ENCODE results near the gene DIS3L2.
A peak's percentile ranks its signal among the peaks of the same experiment; 100 is the strongest.

The DIS3L2 gene

GRCh38 chr2:232228971-232229894 is 267.7 kb downstream of the DIS3L2 start:
- no peak for DNase-seq (ENCODE audit: low read depth)

GRCh38 chr2:232229911-232230310 is 268.4 kb downstream of the DIS3L2 start:
- peak; percentile 31 for DNase-seq (ENCODE audit: low read depth)

GRCh38 chr2:232230560-232230959 is 269.0 kb downstream of the DIS3L2 start:
- no peak for DNase-seq (ENCODE audit: low read depth)

GRCh38 chr2:232231554-232231953 is 270.0 kb downstream of the DIS3L2 start:
- DNase-seq (ENCODE audit: low read depth) = no peak

DNA sequence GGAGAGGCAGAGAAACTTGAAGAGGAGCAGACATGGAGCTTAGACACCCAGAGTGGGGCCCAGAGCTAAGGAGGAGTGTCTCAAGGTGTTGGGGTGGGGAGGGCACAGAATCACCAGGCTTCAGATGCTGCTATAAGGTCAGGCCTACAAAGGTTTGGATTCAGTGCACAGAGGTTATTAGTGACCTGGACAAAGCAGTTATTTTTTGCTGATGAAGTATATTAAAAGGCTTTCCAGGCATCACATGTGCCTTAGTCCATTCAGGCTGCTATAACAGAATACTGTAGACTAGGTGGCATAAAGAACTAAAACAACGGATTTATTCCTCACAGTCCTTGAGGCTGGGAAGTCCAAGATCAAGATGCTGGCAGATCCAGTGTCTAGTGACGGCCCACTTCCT is 271.4 kb downstream of the DIS3L2 start:
- no peak for DNase-seq (ENCODE audit: low read depth)

DNA sequence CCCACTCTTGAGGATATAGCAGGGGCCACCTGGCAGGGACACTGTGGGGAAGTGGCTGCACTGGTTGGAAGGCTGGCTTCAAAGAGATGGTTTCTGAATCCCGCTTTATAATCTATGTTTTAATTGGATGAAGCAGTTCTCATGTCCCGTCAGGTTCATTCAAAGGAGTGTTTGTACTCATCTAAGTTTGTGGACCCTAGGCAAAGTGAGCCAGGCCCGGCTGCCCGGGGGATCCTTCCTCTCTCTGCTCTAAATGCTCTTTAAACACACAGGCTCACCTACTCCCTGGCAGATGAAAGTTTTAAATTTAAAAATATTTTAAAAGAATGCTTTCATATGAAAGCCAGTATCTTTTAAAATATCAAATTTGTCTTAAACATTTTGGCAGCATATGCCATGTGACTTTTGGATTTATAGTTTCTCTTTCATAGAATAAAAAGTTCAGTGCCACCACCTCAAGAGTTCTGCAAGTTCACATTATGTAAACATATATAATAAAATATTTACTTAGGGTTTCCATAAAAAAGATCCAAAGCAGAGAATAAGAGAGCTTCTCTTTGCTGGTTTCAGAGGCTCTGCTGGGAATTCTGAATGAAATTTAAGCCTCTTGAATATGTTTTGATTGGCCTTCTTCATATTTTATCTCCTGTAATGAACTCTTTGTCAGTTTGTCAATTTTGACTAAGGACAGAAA is 273.6 kb downstream of the DIS3L2 start:
- no peak for DNase-seq (ENCODE audit: low read depth)

DNA sequence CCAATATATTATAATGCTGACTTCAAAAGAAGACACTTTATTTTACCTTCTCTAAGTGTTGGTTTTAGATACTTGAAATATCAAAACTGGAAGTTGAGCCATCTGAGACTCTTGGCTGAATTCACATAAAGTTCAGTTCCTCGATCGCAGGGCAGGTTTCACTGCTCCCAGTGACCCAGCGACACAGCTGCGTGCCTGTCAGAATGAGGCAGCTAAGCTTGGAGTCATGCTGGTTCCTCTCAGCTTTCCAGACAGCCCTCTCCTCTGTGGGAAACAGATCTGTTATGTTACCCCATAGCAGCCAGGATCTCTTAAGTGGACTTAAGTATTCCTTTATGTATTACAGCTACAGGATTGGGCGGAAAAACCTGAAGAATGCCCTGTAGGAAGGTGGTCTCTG is 274.2 kb downstream of the DIS3L2 start:
- no peak for DNase-seq (ENCODE audit: low read depth)

- DNase-seq (ENCODE audit: low read depth) = no peak
Measured at GRCh38 chr2:232236200-232236599, 274.7 kb downstream of the DIS3L2 start.

DNA sequence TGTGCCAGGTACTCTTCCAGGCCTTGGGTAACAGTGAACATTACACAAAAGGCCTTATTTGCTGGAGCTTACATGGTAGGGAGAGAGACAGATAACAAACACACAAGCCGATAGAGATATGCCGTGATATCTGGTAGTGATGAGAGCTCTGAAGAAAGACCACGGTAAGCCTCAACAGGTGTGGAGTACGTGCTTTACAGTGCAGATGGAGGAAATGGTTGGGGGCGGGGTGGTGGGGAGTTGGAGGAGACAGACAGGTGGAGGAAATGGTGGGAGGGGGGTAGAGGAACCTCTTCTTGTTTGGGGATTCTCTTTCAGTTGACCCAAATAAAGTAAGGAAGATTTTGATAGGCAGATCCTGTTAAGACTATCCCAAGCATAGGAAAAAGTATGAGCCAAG is 276.0 kb downstream of the DIS3L2 start:
- DNase-seq (ENCODE audit: low read depth) = no peak

DNA sequence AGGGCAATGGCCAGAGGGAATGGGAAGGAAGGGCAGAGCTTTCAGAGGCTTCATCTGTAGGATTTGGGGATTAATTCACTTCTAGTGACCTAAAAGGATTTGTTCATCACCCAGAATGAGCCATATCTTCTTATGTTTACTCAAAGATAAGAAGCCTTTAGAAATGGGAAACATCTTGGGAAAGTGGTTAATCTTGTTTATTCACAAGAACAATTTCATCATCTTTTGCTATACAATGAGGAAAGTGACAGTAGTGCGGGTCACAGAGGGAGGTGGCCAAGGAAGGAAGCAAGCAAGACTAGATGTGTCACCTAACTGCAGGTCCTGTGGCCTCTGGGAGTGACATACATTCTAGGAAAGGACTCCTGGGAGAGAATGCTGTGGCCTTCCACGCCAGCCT is 276.6 kb downstream of the DIS3L2 start:
- DNase-seq (ENCODE audit: low read depth) = no peak

DNA sequence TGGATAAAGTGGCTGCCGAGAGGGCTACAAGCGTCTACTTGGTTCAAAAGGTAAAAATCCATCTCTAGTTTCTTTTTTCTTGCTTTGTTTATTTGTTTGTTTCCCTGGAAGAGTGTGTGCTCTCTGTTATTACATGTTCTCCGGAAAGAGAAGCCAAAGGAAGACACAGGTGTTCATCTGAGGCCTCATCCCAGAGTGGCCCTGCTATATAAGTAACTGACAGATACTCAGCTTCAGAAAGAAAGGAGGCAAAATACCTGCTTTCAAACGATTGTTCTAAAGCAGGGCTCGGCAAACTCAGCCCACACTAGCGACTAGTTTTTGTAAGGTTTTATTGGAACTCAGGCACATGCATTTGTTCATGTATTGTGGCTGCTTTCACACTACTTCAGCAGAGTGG is 277.1 kb downstream of the DIS3L2 start:
- no peak for DNase-seq (ENCODE audit: low read depth)

GRCh38 chr2:232239951-232240681 is 278.6 kb downstream of the DIS3L2 start:
- no peak for DNase-seq (ENCODE audit: low read depth)

DNA sequence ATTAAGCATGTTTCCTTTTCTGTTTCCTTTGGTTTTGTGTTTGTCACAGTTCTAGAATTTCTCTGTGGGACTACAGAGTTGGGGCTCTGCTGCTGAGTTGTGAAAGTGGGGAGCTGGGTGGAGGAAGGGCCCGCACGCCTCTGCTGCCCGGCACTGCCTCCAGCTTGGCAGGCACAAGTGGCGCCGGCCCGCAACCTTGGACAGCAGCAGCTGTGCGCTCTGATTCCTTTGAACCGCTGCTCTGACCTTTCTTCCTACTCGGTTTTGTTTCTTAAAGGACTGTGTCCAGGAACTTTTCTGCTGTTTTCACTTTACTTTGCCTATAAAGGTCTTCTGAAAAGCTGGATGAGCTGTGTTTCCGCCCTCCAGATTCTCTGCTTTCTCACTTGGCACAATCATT is 279.4 kb downstream of the DIS3L2 start:
- no peak for DNase-seq (ENCODE audit: low read depth)

GRCh38 chr2:232242316-232242715 is 280.8 kb downstream of the DIS3L2 start:
- DNase-seq (ENCODE audit: low read depth) = no peak

- no peak for DNase-seq (ENCODE audit: low read depth)
Measured at GRCh38 chr2:232245111-232245510, 283.6 kb downstream of the DIS3L2 start.

- no peak for DNase-seq (ENCODE audit: low read depth)
Measured at GRCh38 chr2:232246245-232246644, 284.7 kb downstream of the DIS3L2 start.

DNA sequence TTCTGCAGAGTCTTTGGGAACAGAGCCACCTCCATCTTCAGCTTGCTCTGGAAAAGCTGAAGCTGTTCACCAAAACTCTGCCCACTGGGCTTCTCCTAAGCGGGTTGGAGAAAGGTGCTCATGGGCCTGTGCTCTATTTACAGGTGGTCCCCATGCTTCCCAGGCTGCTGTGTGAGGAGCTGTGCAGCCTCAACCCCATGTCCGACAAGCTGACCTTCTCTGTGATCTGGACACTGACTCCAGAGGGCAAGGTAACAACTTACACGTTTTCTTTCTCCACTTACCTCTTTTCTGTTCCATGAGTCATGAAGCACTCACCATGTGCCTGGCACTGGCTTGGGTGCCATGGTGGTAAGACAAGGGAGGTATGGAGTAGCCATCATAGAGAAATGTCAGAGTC is 287.6 kb downstream of the DIS3L2 start:
- DNase-seq (ENCODE audit: low read depth) = no peak

- DNase-seq (ENCODE audit: low read depth) = no peak
Measured at GRCh38 chr2:232250246-232251175, 289.0 kb downstream of the DIS3L2 start.

DNA sequence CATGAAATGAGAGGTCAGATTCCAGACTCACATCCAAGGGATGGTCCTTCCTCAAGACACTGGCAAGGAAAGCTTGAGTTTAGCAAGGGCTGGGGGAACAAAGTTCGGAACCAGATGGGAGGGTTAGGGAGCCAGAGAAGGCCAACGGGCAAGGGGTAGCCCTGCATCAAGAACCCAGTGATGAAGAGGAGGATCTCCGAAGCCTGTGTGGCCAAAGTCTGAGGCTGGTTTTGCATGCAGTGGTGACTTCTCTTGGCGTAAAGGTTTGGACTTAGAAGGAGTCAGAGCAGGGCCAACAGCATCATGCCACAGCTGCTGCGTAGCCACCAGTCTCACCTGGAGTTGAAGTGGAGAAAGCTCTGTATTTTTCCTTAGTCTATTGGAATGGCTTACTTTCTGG is 293.5 kb downstream of the DIS3L2 start:
- DNase-seq (ENCODE audit: low read depth) = no peak

- peak; percentile 81 for DNase-seq (ENCODE audit: low read depth)
Measured at GRCh38 chr2:232260075-232260474, 298.6 kb downstream of the DIS3L2 start.

DNA sequence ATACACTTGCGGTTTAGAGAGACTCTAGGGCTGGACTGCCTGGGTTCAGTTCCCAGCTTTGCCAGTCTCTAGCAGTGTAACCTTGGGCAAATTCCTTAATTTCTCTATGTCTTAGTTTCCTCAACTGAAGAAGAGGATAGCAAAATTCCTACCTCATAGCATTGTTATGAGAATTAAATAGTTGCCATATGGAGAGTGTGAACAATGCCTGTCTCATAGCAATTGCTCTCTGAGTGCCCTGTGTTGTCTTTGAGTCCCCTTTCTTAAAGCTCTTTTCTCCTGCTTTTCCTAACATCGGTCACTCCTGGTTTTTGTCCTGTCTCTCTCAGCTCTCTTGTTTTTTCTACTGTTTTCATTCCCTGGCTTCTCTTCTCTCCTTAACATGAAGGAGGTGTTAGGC is 300.3 kb downstream of the DIS3L2 start:
- no peak for DNase-seq (ENCODE audit: low read depth)

DNA sequence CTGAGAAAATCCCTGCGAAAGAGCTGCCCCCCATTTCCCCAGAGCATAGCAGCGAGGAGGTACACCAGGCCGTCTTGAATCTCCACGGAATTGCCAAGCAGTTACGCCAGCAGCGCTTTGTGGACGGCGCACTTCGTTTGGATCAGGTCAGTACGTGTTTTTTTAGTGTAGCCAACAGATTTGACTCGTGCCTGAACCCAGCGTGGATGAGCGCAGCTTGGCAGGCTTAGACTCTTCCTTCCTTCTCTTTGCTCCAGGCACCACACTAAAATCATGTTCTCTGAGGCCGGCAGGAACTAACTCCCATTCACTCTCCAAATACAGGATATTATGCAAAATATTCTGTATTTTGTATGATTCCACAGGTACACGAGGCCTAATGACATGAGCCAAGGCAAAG is 301.8 kb downstream of the DIS3L2 start:
- no peak for DNase-seq (ENCODE audit: low read depth)

Data from fibroblast of gingiva (primary cell).